GM12878 (cell line): Measurements from ENCODE around the gene ANO7. TPM values are rescaled to one million over a fixed set of nuclear protein-coding genes. Genes with fewer than 3 reads are reported as not detected.

Experiments
- ATAC-seq: fragments of 200-7000 bp; cut with Tn5 transposase; 3 replicates; pipeline ENCODE4 v1.9.1; 2020; ENCODE audit warnings: mild to moderate bottlenecking, moderate library complexity
- BruUV-seq: library from RNA; stranded (reverse); fragments of 400-500 nt; replicated peaks from 2 replicates; lab custom pipeline; 2021; lab: Mats Ljungman, UMichigan
- CTCF ChIA-PET: fragments of 300-600 bp; sonication (Branson Sonifier 250); formaldehyde crosslinking; extraction: SDS; loops from one replicate; lab custom pipeline; 2021; ENCODE audit warnings: inconsistent platforms; lab: Yijun Ruan, JAX
- POLR2A ChIA-PET: fragments of 350-600 bp; formaldehyde crosslinking; extraction: SDS; loops from one replicate; lab custom pipeline; 2021; ENCODE audit warnings: inconsistent platforms; lab: Charles Lee
- RAD21 ChIA-PET: fragments of 300-600 bp; sonication (Branson Sonifier 250); formaldehyde crosslinking; loops from one replicate; lab custom pipeline; 2023; ENCODE audit warnings: antibody characterized with exemption; ENCODE audit not compliant: unreplicated experiment; lab: Charles Lee
- SMC1A ChIA-PET: fragments of 300-600 bp; sonication (Branson Sonifier 250); formaldehyde crosslinking; loops from one replicate; lab custom pipeline; 2023; ENCODE audit not compliant: unreplicated experiment, uncharacterized antibody; lab: Charles Lee
- DNase-seq: peaks from one replicate; pipeline ENCODE4 v3.0.0-alpha.2; 2011; ENCODE audit warnings: low read depth, low spot score
- FAIRE-seq: peaks from 3 replicates; lab custom pipeline; 2011; peaks lifted over from hg19 to GRCh38; lab: Jason Lieb, UNC
- H2AFZ ChIP-seq: 2 replicates; pipeline ENCODE4 v1.6.0; 2011; ENCODE audit warnings: low read depth, low read length, control low read depth; ENCODE audit not compliant: control insufficient read depth
- H3K27ac ChIP-seq: 2 replicates; pipeline ENCODE4 v1.5.1; 2011; ENCODE audit warnings: control low read depth; ENCODE audit not compliant: control insufficient read depth, insufficient read depth
- H3K27me3 ChIP-seq, 2 experiments: replicated peaks in 1 of 2; 2 replicates each; pipeline versions ENCODE4 v1.6.0 to v1.6.1; 2011; ENCODE audit warnings: low read length in 1 of 2; ENCODE audit not compliant: control insufficient read depth in 2 of 2, insufficient read depth in 2 of 2
- H3K36me3 ChIP-seq, 2 experiments: 2 replicates each; pipeline ENCODE4 v1.5.1; 2011; ENCODE audit warnings: low read length in 1 of 2; ENCODE audit not compliant: control insufficient read depth in 2 of 2, insufficient read depth in 2 of 2
- H3K4me1 ChIP-seq: 2 replicates; pipeline ENCODE4 v1.6.1; 2011; ENCODE audit warnings: mild to moderate bottlenecking, low read length, moderate library complexity, mixed read lengths; ENCODE audit not compliant: control insufficient read depth, insufficient read depth
- H3K4me2 ChIP-seq: 2 replicates; pipeline ENCODE4 v1.6.0; 2011; ENCODE audit warnings: control low read depth; ENCODE audit not compliant: control insufficient read depth, insufficient read depth
- H3K4me3 ChIP-seq: fragments of 200-600 bp; sonication (generic); 2 replicates; pipeline ENCODE4 v1.5.1; 2016
- H3K79me2 ChIP-seq: 2 replicates; pipeline ENCODE4 v1.6.0; 2011; ENCODE audit warnings: low read length; ENCODE audit not compliant: control insufficient read depth, insufficient read depth
- H3K9ac ChIP-seq: 2 replicates; pipeline ENCODE4 v1.8.0; 2011; ENCODE audit warnings: low read length, control low read depth, mixed read lengths; ENCODE audit not compliant: control insufficient read depth, insufficient read depth
- H3K9me3 ChIP-seq: replicated peaks from 3 replicates; pipeline ENCODE4 v1.5.1; 2011; ENCODE audit warnings: mild to moderate bottlenecking, low read length; ENCODE audit not compliant: control insufficient read depth, insufficient read depth
- H4K20me1 ChIP-seq: 2 replicates; pipeline ENCODE4 v1.6.0; 2011; ENCODE audit not compliant: control insufficient read depth, insufficient read depth
- IKZF2 ChIP-seq, 2 experiments: fragments of 450-650 bp; IDR thresholded peaks; 2 replicates each; pipeline ENCODE4 v1.6.1; 2017; ENCODE audit warnings: mild to moderate bottlenecking in 2 of 2, moderate library complexity in 2 of 2
- MEF2B ChIP-seq: fragments of 450-650 bp; IDR thresholded peaks from 2 replicates; pipeline ENCODE4 v1.6.1; 2018; ENCODE audit warnings: mild to moderate bottlenecking, moderate library complexity; ENCODE audit not compliant: partially characterized antibody, poor library complexity, severe bottlenecking
- NFYB ChIP-seq: IDR thresholded peaks from 2 replicates; pipeline ENCODE4 v1.6.1; 2011; ENCODE audit warnings: low read depth, mild to moderate bottlenecking, low read length, improper control_type of control experiment, moderate library complexity; ENCODE audit not compliant: insufficient read depth
- SP1 ChIP-seq: IDR thresholded peaks from one replicate; pipeline ENCODE4 v1.6.1; 2011; ENCODE audit warnings: low read depth, low read length
- ZNF217 ChIP-seq: fragments of 450-650 bp; IDR thresholded peaks from 2 replicates; pipeline ENCODE4 v1.6.1; 2017; ENCODE audit warnings: antibody characterized with exemption, mild to moderate bottlenecking
- WGBS: methylation state at CpG from one replicate; pipeline ENCODE4 v1.1.6; 2016; ENCODE audit warnings: low lambda C conversion rate; ENCODE audit not compliant: insufficient replicate concordance, insufficient coverage; ENCODE audit errors: missing lambda C conversion rate; 5-methylcytosine and 5-hydroxymethylcytosine counted together
- in situ Hi-C: fragments of 300-500 bp; cut with MboI; formaldehyde crosslinking; loops from 9 replicates; pipeline ENCODE4 v1.14.3; 2018; ENCODE audit warnings: mixed read lengths
- intact Hi-C: fragments of 100-400 bp; cut with micrococcal nuclease; formaldehyde crosslinking; loops from one replicate; pipeline ENCODE4 v1.14.2; 2022; ENCODE audit not compliant: unreplicated experiment
- polyA plus RNA-seq, 11 experiments: library from polyadenylated mRNA; depleted of rRNA in 4 of 11; unstranded in 6 of 11; stranded (reverse) in 5 of 11; fragments of >200 nt; fragmentation: Nextera tagmentation in 4 of 11; fragmentation: Illumina TruSeq in 1 of 11; extraction: Ambion mirVana in 4 of 11; extraction: Trizol in 1 of 11; gene quantifications; 1 replicate in 1 of 11; 2 replicates in 10 of 11; pipeline versions ENCODE4 v1.2.1 to v1.2.3, GENCODE V29; 2011 to 2016; ENCODE audit warnings: inconsistent platforms in 2 of 11, missing spikeins in 2 of 11, low read depth in 1 of 11
- total RNA-seq, 4 experiments: library from RNA; depleted of rRNA in 3 of 4; stranded (reverse); fragments of >200 nt in 3 of 4; fragmentation: Illumina TruSeq in 1 of 4; extraction: Trizol in 1 of 4; gene quantifications; 2 replicates each; pipeline versions ENCODE4 v1.2.1 to v1.2.3, GENCODE V29; 2013 to 2021
- TF ChIP-seq, protein P1 (sequence below): fragments of 450-650 bp; IDR thresholded peaks from 2 replicates; pipeline ENCODE4 v1.6.1; 2018; ENCODE audit warnings: mild to moderate bottlenecking, low read depth, moderate library complexity; ENCODE audit not compliant: partially characterized antibody
- TF ChIP-seq, protein P2 (sequence below): fragments of 450-650 bp; formaldehyde crosslinking; IDR thresholded peaks from 2 replicates; pipeline ENCODE4 v1.5.0; 2022; ENCODE audit warnings: mild to moderate bottlenecking, missing genetic modification characterization

The ANO7 gene
- total and polyA plus RNA-seq, 10 of the 15 experiments (the other 5 are each of a cell fraction or from before 2014, with no cell fraction given), result 0.08 to 1.4 (median 0.44) TPM

DNA sequence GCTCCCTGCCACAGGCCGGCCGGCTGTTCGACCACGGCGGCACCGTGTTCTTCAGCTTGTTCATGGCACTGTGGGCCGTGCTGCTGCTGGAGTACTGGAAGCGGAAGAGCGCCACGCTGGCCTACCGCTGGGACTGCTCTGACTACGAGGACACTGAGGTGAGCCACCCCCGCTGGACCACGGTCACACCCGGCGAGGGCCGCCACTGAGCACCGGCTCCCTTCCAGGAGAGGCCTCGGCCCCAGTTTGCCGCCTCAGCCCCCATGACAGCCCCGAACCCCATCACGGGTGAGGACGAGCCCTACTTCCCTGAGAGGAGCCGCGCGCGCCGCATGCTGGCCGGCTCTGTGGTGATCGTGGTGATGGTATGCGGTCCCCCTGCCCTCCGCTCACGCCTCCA lies 20.8 kb downstream of the ANO7 start:
- no TSS peak for BruUV-seq
- intact Hi-C loops, result no loop called here
- H3K27ac ChIP-seq, result no peak overlapping the region
- FAIRE-seq, result no peak
- in situ Hi-C loops, result no loop called here
- ChIA-PET RAD21 (no interaction called here), SMC1A (no interaction called here), POLR2A (no interaction called here), CTCF (no interaction called here)
- no peaks in the 10 kb centered on the region for H3K27me3 ChIP-seq
- no peak overlapping the region for H3K9ac ChIP-seq
- no peaks in the 10 kb centered on the region for H3K4me1 ChIP-seq
- H2AFZ ChIP-seq, result no peak overlapping the region
- no peak overlapping the region for H3K4me2 ChIP-seq
- no peak for ATAC-seq
- no peaks in the 10 kb centered on the region for H3K36me3 ChIP-seq
- H3K9me3 ChIP-seq, result no peaks in the 10 kb centered on the region
- H4K20me1 ChIP-seq, result no peaks in the 10 kb centered on the region
- 78% methylated on average over 23 of the region's 33 CpGs for WGBS
- no peak overlapping the region for H3K4me3 ChIP-seq
- no peak for TF ChIP-seq IKZF2 (IDR thresholded peaks at IDR 0.05)
- TF ChIP-seq, protein P1, sequence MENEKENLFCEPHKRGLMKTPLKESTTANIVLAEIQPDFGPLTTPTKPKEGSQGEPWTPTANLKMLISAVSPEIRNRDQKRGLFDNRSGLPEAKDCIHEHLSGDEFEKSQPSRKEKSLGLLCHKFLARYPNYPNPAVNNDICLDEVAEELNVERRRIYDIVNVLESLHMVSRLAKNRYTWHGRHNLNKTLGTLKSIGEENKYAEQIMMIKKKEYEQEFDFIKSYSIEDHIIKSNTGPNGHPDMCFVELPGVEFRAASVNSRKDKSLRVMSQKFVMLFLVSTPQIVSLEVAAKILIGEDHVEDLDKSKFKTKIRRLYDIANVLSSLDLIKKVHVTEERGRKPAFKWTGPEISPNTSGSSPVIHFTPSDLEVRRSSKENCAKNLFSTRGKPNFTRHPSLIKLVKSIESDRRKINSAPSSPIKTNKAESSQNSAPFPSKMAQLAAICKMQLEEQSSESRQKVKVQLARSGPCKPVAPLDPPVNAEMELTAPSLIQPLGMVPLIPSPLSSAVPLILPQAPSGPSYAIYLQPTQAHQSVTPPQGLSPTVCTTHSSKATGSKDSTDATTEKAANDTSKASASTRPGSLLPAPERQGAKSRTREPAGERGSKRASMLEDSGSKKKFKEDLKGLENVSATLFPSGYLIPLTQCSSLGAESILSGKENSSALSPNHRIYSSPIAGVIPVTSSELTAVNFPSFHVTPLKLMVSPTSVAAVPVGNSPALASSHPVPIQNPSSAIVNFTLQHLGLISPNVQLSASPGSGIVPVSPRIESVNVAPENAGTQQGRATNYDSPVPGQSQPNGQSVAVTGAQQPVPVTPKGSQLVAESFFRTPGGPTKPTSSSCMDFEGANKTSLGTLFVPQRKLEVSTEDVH, result no peak
- TF ChIP-seq NFYB, result no peak
- no peak for TF ChIP-seq ZNF217
- TF ChIP-seq SP1, result no peak
- TF ChIP-seq, protein P2, sequence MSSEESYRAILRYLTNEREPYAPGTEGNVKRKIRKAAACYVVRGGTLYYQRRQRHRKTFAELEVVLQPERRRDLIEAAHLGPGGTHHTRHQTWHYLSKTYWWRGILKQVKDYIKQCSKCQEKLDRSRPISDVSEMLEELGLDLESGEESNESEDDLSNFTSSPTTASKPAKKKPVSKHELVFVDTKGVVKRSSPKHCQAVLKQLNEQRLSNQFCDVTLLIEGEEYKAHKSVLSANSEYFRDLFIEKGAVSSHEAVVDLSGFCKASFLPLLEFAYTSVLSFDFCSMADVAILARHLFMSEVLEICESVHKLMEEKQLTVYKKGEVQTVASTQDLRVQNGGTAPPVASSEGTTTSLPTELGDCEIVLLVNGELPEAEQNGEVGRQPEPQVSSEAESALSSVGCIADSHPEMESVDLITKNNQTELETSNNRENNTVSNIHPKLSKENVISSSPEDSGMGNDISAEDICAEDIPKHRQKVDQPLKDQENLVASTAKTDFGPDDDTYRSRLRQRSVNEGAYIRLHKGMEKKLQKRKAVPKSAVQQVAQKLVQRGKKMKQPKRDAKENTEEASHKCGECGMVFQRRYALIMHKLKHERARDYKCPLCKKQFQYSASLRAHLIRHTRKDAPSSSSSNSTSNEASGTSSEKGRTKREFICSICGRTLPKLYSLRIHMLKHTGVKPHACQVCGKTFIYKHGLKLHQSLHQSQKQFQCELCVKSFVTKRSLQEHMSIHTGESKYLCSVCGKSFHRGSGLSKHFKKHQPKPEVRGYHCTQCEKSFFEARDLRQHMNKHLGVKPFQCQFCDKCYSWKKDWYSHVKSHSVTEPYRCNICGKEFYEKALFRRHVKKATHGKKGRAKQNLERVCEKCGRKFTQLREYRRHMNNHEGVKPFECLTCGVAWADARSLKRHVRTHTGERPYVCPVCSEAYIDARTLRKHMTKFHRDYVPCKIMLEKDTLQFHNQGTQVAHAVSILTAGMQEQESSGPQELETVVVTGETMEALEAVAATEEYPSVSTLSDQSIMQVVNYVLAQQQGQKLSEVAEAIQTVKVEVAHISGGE, result no peak
- no peak for TF ChIP-seq MEF2B
- DNase-seq, result no peak
- H3K79me2 ChIP-seq, result no peaks in the 10 kb centered on the region
